Loucy (cell line): ENCODE results near the gene HIP1.

Source experiments
- H2AFZ ChIP-seq: fragments of 200-600 bp; sonication (generic); 2 replicates; pipeline ENCODE4 v1.6.0; 2016; ENCODE audit warnings: antibody characterized with exemption, mild to moderate bottlenecking, low read length, moderate library complexity
- H3F3A ChIP-seq: fragments of 200-600 bp; 2 replicates; pipeline ENCODE4 v1.6.0; 2016; ENCODE audit warnings: antibody characterized with exemption, low read depth, mild to moderate bottlenecking
- H3K27me3 ChIP-seq: fragments of 200-600 bp; sonication (generic); 2 replicates; pipeline ENCODE4 v1.6.1; 2014; ENCODE audit warnings: low read length, mild to moderate bottlenecking; ENCODE audit not compliant: insufficient read depth, poor library complexity, severe bottlenecking
- H3K36me3 ChIP-seq: fragments of 200-600 bp; sonication (generic); 2 replicates; pipeline ENCODE4 v1.6.1; 2016; ENCODE audit warnings: low read length; ENCODE audit not compliant: insufficient read depth
- H3K4me1 ChIP-seq: fragments of 200-600 bp; sonication (generic); 2 replicates; pipeline ENCODE4 v1.5.1; 2014; ENCODE audit warnings: low read length, mild to moderate bottlenecking; ENCODE audit not compliant: insufficient read depth, poor library complexity, severe bottlenecking
- H3K4me2 ChIP-seq: fragments of 200-600 bp; sonication (generic); 2 replicates; pipeline ENCODE4 v1.6.0; 2014; ENCODE audit warnings: antibody characterized with exemption, low read length, low read depth, mild to moderate bottlenecking; ENCODE audit not compliant: poor library complexity, severe bottlenecking
- H3K4me3 ChIP-seq: fragments of 200-600 bp; sonication (generic); 2 replicates; pipeline ENCODE4 v1.5.1; 2014; ENCODE audit warnings: low read length, mild to moderate bottlenecking, mixed read lengths; ENCODE audit not compliant: poor library complexity, severe bottlenecking
- H3K79me2 ChIP-seq: fragments of 200-600 bp; sonication (generic); 2 replicates; pipeline ENCODE4 v1.6.1; 2014; ENCODE audit warnings: low read length; ENCODE audit not compliant: insufficient read depth
- H3K9ac ChIP-seq: fragments of 200-600 bp; sonication (generic); 2 replicates; pipeline ENCODE4 v1.6.0; 2014; ENCODE audit warnings: mild to moderate bottlenecking, low read depth, low read length, moderate library complexity; ENCODE audit not compliant: poor library complexity, severe bottlenecking
- H3K9me2 ChIP-seq: fragments of 200-600 bp; sonication (generic); replicated peaks from 2 replicates; pipeline ENCODE4 v1.6.1; 2016; ENCODE audit warnings: low read depth, low read length, mixed read lengths
- H3K9me3 ChIP-seq: fragments of 200-600 bp; sonication (generic); 2 replicates; pipeline ENCODE4 v1.6.1; 2014; ENCODE audit warnings: mild to moderate bottlenecking, antibody characterized with exemption, low read length, low read depth; ENCODE audit not compliant: insufficient read depth
- H4K20me1 ChIP-seq: fragments of 200-600 bp; sonication (generic); 2 replicates; pipeline ENCODE4 v1.6.0; 2014; ENCODE audit warnings: antibody characterized with exemption, low read length, mild to moderate bottlenecking; ENCODE audit not compliant: insufficient read depth, poor library complexity, severe bottlenecking
- CTCF ChIP-seq: fragments of 200-600 bp; sonication (generic); conservative IDR thresholded peaks from 2 replicates; pipeline ENCODE4 v1.5.1; 2014; ENCODE audit warnings: mild to moderate bottlenecking, antibody characterized with exemption, low read length
- EZH2phosphoT487 ChIP-seq: fragments of 200-600 bp; IDR thresholded peaks from 2 replicates; pipeline ENCODE4 v1.6.1; 2018; ENCODE audit warnings: antibody characterized with exemption, mild to moderate bottlenecking, moderate library complexity, borderline replicate concordance

HIP1 gene

GRCh38 chr7:75536491-75536890 is 202.2 kb downstream of the HIP1 start:
- no peak overlapping the region for H3K9ac ChIP-seq
- H3K9me2 ChIP-seq: no peaks in the 10 kb centered on the region
- no peaks in the 10 kb centered on the region for H4K20me1 ChIP-seq
- no peaks in the 10 kb centered on the region for H3K36me3 ChIP-seq
- TF ChIP-seq EZH2phosphoT487 (no peak), CTCF (no peak)
- no peaks in the 10 kb centered on the region for H3K27me3 ChIP-seq
- H3K4me2 ChIP-seq: no peak overlapping the region
- no peaks in the 10 kb centered on the region for H3K4me1 ChIP-seq
- no peak overlapping the region for H2AFZ ChIP-seq
- no peaks in the 10 kb centered on the region for H3K79me2 ChIP-seq
- no peaks in the 10 kb centered on the region for H3F3A ChIP-seq
- H3K4me3 ChIP-seq: no peak overlapping the region
- H3K9me3 ChIP-seq: no peaks in the 10 kb centered on the region

GRCh38 chr7:75534727-75535307 is 203.9 kb downstream of the HIP1 start:
- Histone ChIP-seq H3K4me2 (no peak overlapping the region), H3K4me1 (no peaks in the 10 kb centered on the region), H3K27me3 (no peaks in the 10 kb centered on the region), H3K9ac (no peak overlapping the region), H3K36me3 (no peaks in the 10 kb centered on the region), H3F3A (no peaks in the 10 kb centered on the region), H4K20me1 (no peaks in the 10 kb centered on the region), H3K4me3 (no peak overlapping the region), H3K79me2 (no peaks in the 10 kb centered on the region), H3K9me3 (no peaks in the 10 kb centered on the region), H2AFZ (no peak overlapping the region), H3K9me2 (no peaks in the 10 kb centered on the region)
- TF ChIP-seq CTCF: no peak
- no peak for TF ChIP-seq EZH2phosphoT487

- no peak overlapping the region for H3K4me3 ChIP-seq
These were observed 204.8 kb downstream of the HIP1 start for GRCh38 chr7:75533926-75534325.

More at GRCh38 chr7:75533926-75534325, 204.8 kb downstream of the HIP1 start:
- Histone ChIP-seq H3K27me3 (no peaks in the 10 kb centered on the region), H2AFZ (no peak overlapping the region), H3K9me2 (no peaks in the 10 kb centered on the region), H3K4me1 (no peaks in the 10 kb centered on the region), H3K9me3 (no peaks in the 10 kb centered on the region), H3K9ac (no peak overlapping the region), H3K36me3 (no peaks in the 10 kb centered on the region), H4K20me1 (no peaks in the 10 kb centered on the region), H3K4me2 (no peak overlapping the region), H3K79me2 (no peaks in the 10 kb centered on the region), H3F3A (no peaks in the 10 kb centered on the region)
- TF ChIP-seq CTCF (no peak), EZH2phosphoT487 (no peak)
